ENCODE results near the gene IARS1. TPM values are rescaled to one million over a fixed set of nuclear protein-coding genes. Genes with fewer than 3 reads are reported as not detected.

Gene IARS1
- total RNA-seq, 3 donors from 2014 or later (not counting 1 experiment from before 2014, with no cell fraction given): 50.8 to 70.8 (median 66.2) TPM

DNA sequence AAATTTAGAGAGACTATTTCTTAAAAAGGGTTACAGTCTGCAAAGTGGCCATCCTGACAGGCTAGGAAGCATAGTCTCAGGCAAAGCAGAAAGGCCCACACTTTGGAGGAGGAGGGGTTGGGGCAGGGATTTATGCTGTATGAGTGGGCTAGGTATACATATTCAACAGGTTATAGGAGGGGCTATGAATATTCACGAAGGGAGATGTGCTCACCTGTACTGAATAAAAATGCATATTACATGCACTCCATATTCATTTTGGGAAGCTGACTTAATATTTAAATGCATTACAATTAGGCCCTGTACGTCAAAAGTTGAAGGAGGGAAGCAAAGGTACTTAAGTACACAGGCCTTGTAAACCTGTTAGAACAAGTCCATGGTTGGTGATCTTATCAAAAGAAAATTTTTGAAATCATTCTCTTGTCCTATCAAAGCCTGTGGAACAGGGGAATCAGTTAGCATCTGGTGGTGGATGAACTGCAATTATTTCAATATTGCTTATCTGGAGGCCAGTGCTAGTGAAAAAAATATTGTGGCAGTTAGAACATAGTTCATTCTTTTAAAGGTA, 33.9 kb upstream of the IARS1 start:
- Histone ChIP-seq H3K9me3 (ENCODE audit: control insufficient read depth, insufficient read depth, low read length) (no peaks in the 10 kb centered on the region), H3K27me3 (ENCODE audit: control insufficient read depth, insufficient read depth, low read length) (no peaks in the 10 kb centered on the region), H3K27ac (ENCODE audit: low read length) (no peak overlapping the region), H3K36me3 (ENCODE audit: control insufficient read depth, insufficient read depth, low read length) (peaks cover 5% of the 10 kb centered on the region), H3K4me1 (ENCODE audit: control insufficient read depth, insufficient read depth, low read length) (peaks cover 4% of the 10 kb centered on the region), H3K4me3 (ENCODE audit: low read length) (no peak overlapping the region)
- Mint-ChIP-seq H3K27me3 (ENCODE audit: low read depth in 2 of 2) (no peaks in the 10 kb centered on the region), H3K36me3 (no peaks in the 10 kb centered on the region), H3K4me3 (peak overlapping the region; percentile 99), H3K4me1 (peaks cover 31 to 33% of the 10 kb centered on the region in 2 donors), H3K9me3 (no peaks in the 10 kb centered on the region), H3K27ac (peak overlapping the region; percentile 98)
- 89% methylated on average over 1 of the region's 2 CpGs for WGBS (ENCODE audit: insufficient coverage)
- ATAC-seq (no peak), DNase-seq (no peak)
- TF ChIP-seq, protein P1, sequence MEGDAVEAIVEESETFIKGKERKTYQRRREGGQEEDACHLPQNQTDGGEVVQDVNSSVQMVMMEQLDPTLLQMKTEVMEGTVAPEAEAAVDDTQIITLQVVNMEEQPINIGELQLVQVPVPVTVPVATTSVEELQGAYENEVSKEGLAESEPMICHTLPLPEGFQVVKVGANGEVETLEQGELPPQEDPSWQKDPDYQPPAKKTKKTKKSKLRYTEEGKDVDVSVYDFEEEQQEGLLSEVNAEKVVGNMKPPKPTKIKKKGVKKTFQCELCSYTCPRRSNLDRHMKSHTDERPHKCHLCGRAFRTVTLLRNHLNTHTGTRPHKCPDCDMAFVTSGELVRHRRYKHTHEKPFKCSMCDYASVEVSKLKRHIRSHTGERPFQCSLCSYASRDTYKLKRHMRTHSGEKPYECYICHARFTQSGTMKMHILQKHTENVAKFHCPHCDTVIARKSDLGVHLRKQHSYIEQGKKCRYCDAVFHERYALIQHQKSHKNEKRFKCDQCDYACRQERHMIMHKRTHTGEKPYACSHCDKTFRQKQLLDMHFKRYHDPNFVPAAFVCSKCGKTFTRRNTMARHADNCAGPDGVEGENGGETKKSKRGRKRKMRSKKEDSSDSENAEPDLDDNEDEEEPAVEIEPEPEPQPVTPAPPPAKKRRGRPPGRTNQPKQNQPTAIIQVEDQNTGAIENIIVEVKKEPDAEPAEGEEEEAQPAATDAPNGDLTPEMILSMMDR (IDR thresholded peaks at IDR 0.05): no peak
- intact Hi-C loops (cut with micrococcal nuclease): loop anchor here (5.0 kb wide), 1 partner anchor 115 kb away; no protein-coding TSS in a partner anchor

DNA sequence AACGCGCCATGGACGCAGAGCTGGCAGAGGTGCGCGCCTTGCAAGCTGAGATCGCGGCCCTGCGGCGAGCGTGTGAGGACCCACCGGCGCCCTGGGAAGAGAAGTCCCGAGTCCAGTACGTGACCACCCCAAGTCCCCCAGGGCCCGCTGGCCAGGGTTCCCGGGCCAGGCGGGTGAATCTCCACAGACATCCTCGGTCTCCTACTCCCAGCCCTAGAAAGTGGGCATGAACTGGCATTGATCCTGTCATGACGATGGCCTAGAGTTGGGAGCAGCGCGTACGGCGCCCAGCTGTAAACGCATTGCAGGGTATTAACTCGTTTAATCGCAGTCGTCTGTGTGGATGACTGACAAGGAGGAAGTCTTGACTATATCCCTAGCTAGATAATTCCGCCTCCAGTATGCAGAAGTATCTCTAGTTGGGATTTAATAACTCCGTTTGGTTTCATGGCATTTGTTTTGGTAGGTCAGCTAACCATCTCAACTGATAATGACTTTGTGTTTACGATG, 32.5 kb upstream of the IARS1 start:
- DNase-seq (no peak), ATAC-seq (peak in 1 of 3 donors; percentile 10)
- H3K9me3 Mint-ChIP-seq: no peaks in the 10 kb centered on the region
- peaks cover 4% of the 10 kb centered on the region for H3K4me1 ChIP-seq (ENCODE audit: control insufficient read depth, insufficient read depth, low read length)
- peaks cover 31 to 33% of the 10 kb centered on the region in 2 donors for H3K4me1 Mint-ChIP-seq
- intact Hi-C loops (cut with micrococcal nuclease): loop anchor here (1.0 to 5.0 kb wide), 3 partner anchors 33 to 345 kb away; partner anchors contain the start of genes IARS1 and IPPK
- H3K27me3 Mint-ChIP-seq (ENCODE audit: low read depth in 2 of 2): no peaks in the 10 kb centered on the region
- no peaks in the 10 kb centered on the region for H3K9me3 ChIP-seq (ENCODE audit: control insufficient read depth, insufficient read depth, low read length)
- H3K4me3 ChIP-seq (ENCODE audit: low read length): peak overlapping the region; percentile 65
- TF ChIP-seq, protein P1 (IDR thresholded peaks at IDR 0.05): no peak
- peak overlapping the region; percentile 95 for H3K27ac ChIP-seq (ENCODE audit: low read length)
- no peaks in the 10 kb centered on the region for H3K36me3 Mint-ChIP-seq
- peaks cover 13% of the 10 kb centered on the region for H3K36me3 ChIP-seq (ENCODE audit: control insufficient read depth, insufficient read depth, low read length)
- WGBS (ENCODE audit: insufficient coverage): 2% methylated on average over 29 of the region's 30 CpGs
- H3K27ac Mint-ChIP-seq: peak overlapping the region; percentile 98
- H3K27me3 ChIP-seq (ENCODE audit: control insufficient read depth, insufficient read depth, low read length): no peaks in the 10 kb centered on the region
- peak overlapping the region; percentile 99 for H3K4me3 Mint-ChIP-seq

DNA sequence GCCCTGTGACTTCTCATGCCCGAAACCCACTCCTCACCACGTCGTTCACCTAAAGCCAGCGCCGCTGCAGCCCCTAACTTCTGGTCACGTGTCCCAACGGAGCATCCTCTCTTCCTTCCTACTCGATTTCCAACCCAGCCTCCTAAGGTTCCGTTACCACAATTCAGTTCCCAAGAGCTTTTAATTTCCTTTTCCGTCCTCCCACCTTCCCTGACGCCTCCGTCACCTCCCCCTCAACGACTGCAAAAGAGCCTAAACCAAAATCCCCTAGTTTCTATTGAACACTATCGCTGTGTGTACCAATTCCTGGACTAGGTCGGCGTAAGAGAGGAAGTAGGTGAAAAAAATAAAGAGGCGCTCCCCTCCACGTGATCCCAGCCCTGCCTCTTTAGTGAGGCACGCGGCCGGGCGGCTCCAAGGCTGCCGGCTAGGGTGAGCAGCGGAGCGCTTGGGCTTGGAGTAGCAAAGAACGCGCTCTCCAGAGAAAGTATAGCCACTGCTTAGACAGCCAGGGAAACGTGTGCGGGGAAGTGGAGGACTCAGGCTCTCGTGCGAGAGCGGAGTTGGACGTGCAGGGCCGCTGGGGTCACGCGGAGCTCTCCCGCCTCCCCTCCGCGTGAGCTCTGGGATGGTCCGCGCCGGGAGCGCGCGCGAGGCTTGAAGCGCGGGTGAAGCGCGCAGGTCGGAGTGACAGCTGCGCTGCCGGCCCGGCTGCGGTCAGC, 31.9 kb upstream of the IARS1 start, which contains the start of the genes CENPP and NOL8:
Gene CENPP (plus strand): TSS at position 685 of the 722 bp plus-strand sequence.
Gene NOL8 (minus strand): TSS at position 82 of the 722 bp plus-strand sequence. CDS start 1,189 bp downstream, outside the sequence.
- Mint-ChIP-seq H3K4me1 (peaks cover 31 to 33% of the 10 kb centered on the region in 2 donors), H3K9me3 (no peaks in the 10 kb centered on the region), H3K36me3 (no peaks in the 10 kb centered on the region), H3K27ac (peak within 1 kb of the TSS; percentile 98), H3K4me3 (peak within 1 kb of the TSS; percentile 99), H3K27me3 (ENCODE audit: low read depth in 2 of 2) (no peaks in the 10 kb centered on the region)
- DNase-seq: peak; percentile 82 to 91
- ATAC-seq: peak; percentile 91 to 96 (median 91)
- peaks cover 14% of the 10 kb centered on the region for H3K36me3 ChIP-seq (ENCODE audit: control insufficient read depth, insufficient read depth, low read length)
- peak within 1 kb of the TSS; percentile 65 for H3K4me3 ChIP-seq (ENCODE audit: low read length)
- H3K27ac ChIP-seq (ENCODE audit: low read length): peak within 1 kb of the TSS; percentile 95
- under 1% methylated on average over 55 of the region's 55 CpGs for WGBS (ENCODE audit: insufficient coverage)
- H3K9me3 ChIP-seq (ENCODE audit: control insufficient read depth, insufficient read depth, low read length): no peaks in the 10 kb centered on the region
- intact Hi-C loops (cut with micrococcal nuclease): loop anchor here (1.0 to 5.0 kb wide), 3 partner anchors 32 to 345 kb away; partner anchors contain the start of genes IARS1 and IPPK
- H3K4me1 ChIP-seq (ENCODE audit: control insufficient read depth, insufficient read depth, low read length): peaks cover 4% of the 10 kb centered on the region
- TF ChIP-seq, protein P1 (IDR thresholded peaks at IDR 0.05): no peak
- no peaks in the 10 kb centered on the region for H3K27me3 ChIP-seq (ENCODE audit: control insufficient read depth, insufficient read depth, low read length)

All from natural killer cell (primary cell).